HAP-1 (cell line): ENCODE data around the gene LILRA5.
"Not testable (repeated sequence)": the region's sequence is repeated elsewhere in the genome, so short reads cannot be mapped to it uniquely, and the experiment has no call there.

ENCODE experiments used
- DNase-seq, 2 experiments: peaks; one replicate each; pipeline ENCODE4 v3.0.0-alpha.2; 2016 to 2020; ENCODE audit warnings: low spot score in 2 of 2
- H3K27me3 ChIP-seq: fragments of 250-450 bp; sonication (Bioruptor Pico); 2 replicates; pipeline ENCODE4 v1.5.1; 2020; ENCODE audit warnings: low read depth, mild to moderate bottlenecking, moderate library complexity
- H3K36me3 ChIP-seq: fragments of 250-450 bp; sonication (Bioruptor Pico); replicated peaks from 2 replicates; pipeline ENCODE4 v1.5.1; 2020; ENCODE audit warnings: mild to moderate bottlenecking
- H3K4me1 ChIP-seq: fragments of 250-450 bp; sonication (Bioruptor Pico); 2 replicates; pipeline ENCODE4 v1.5.1; 2020; ENCODE audit warnings: mild to moderate bottlenecking
- H3K4me3 ChIP-seq: fragments of 250-450 bp; sonication (Bioruptor Pico); 2 replicates; pipeline ENCODE4 v1.5.1; 2020; ENCODE audit warnings: mild to moderate bottlenecking, moderate library complexity
- H3K9me3 ChIP-seq: fragments of 250-450 bp; sonication (Bioruptor Pico); 2 replicates; pipeline ENCODE4 v1.5.1; 2020; ENCODE audit warnings: mild to moderate bottlenecking, moderate library complexity
- in situ Hi-C: fragments of 300-500 bp; cut with MboI; formaldehyde crosslinking; loops from 3 replicates; pipeline ENCODE4 v1.14.3; 2020; ENCODE audit warnings: low sequenced_read_pairs, inconsistent platforms, mixed read lengths

The LILRA5 gene

DNA sequence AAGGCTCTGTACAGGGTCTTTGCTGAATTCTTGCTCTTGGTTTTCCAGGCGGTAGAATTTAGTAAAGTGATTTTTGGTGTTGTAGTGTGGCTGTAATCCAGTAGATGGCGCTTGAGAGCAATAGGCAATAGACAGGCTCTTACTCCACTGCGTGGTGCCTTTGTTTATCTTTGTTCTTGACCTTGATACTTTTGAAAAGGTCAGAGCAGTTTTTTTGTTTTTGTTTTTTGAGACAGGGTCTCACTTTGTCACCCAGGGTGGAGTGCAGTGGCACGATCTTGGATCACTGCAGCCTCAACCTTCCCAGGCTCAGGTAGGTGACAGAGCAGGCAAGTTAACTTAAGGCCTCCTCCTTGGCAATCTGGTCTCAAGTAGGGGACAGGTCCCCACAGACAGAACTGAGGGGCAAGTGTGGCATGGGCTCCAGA lies 12.2 kb upstream of the LILRA5 start:
- peak; percentile 34 to 60 for DNase-seq
- in situ Hi-C loops: no loop called here
- Histone ChIP-seq H3K27me3 (no peaks in the 10 kb centered on the region), H3K4me3 (no peak overlapping the region), H3K4me1 (peaks cover 5% of the 10 kb centered on the region), H3K36me3 (no peaks in the 10 kb centered on the region), H3K9me3 (no peaks in the 10 kb centered on the region)

DNA sequence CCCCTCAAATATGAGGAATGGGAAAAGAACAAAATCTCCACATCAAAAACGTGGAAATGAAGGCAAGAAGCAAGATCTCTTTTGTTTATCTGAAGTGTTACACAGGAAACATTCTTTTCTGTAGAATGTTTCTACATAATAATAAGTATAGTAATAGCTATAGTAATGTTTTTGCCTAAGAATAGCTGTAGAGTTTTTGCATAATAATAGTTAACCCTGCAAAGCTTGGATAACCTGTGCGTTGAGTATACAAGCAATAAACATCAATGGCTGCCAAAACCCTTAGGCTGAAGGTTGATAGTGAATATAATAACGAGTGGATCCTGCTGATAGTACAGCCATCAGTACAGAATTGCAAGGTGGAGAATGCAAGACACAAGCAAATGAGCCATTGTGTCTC lies 11.1 kb upstream of the LILRA5 start:
- in situ Hi-C loops: no loop called here
- peak in 1 of 2 experiments; percentile 7 for DNase-seq
- Histone ChIP-seq H3K36me3 (no peaks in the 10 kb centered on the region), H3K9me3 (no peaks in the 10 kb centered on the region), H3K4me3 (no peak overlapping the region), H3K4me1 (peaks cover 5% of the 10 kb centered on the region), H3K27me3 (no peaks in the 10 kb centered on the region)

DNA sequence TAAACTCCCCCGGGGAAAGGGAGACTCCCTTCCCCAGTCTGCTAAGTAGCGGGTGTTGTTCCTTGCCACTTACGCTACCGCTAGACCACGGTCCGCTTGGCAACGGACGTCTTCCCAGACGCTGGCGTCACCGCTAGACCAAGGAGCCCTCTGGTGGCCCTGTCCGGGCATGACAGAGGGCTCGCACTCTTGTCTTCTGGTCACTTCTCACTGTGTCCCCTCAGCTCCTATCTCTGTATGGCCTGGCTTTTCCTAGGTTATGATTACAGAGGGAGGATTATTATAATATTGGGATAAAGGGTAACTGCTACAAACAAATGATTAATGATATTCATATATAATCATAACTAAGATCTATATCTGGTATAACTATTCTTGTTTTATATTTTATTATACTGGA lies 10.0 kb upstream of the LILRA5 start:
- DNase-seq, H3K4me3 ChIP-seq, H3K9me3 ChIP-seq, H3K4me1 ChIP-seq, in situ Hi-C loops, H3K27me3 ChIP-seq, H3K36me3 ChIP-seq: not testable (repeated sequence)

DNA sequence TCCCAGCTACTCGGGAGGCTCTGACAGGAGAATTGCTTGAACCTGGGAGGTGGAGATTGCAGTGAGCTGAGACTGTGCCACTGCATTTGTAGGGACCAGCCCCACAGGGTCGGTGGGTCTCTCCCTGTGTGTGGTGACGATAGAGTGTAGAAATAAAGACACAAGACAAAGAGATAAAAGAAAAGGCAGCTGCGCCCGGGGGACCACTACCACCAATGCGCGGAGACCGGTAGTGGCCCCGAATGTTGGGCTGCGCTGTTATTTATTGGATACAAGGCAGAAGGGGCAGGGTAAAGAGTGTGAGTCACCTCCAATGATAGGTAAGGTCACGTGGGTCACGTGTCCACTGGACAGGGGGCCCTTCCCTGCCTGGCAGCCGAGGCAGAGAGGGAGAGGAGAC lies 9.3 kb upstream of the LILRA5 start:
- H3K9me3 ChIP-seq, H3K36me3 ChIP-seq, H3K4me3 ChIP-seq, DNase-seq, in situ Hi-C loops, H3K4me1 ChIP-seq, H3K27me3 ChIP-seq: not testable (repeated sequence)

DNA sequence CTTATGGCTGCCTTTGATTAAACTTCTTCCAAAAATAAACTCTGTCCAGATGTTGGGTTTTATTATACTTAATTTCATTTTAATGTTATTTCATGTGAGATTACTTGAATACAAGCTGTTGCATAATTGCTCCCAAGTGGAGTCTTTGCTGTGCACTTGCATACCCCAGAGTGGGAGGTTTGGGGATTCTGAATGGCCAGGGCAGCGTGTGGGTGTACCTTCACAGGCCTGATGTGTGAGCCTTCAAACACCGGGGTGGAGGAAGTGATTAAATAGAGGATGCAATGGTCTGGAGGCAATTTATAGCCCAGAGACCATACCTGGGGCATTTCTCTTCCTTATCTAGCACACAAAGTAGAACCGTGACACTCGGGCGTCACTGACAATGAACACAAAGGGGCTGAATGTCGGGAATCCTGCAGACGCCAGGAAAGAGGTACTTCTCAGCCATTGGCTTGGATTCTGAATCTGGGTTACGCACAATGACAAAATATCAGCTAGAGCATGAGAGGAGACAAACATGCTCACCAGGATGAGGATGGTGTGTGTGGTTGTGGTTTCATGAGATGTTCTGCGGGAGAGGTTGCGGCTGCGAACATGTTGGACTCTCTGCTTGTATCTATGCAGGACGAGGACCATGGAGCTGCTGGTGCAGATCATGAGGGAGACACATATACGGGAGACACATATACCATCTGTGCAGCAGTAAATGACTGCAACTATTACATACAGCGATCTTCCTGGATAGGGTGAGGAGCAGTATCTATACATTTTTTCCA lies 7.1 kb upstream of the LILRA5 start:
- H3K4me3 ChIP-seq: no peak overlapping the region
- H3K36me3 ChIP-seq: no peaks in the 10 kb centered on the region
- H3K9me3 ChIP-seq: no peaks in the 10 kb centered on the region
- peaks cover 5% of the 10 kb centered on the region for H3K4me1 ChIP-seq
- no peak for DNase-seq
- H3K27me3 ChIP-seq: no peaks in the 10 kb centered on the region
- in situ Hi-C loops: no loop called here

DNA sequence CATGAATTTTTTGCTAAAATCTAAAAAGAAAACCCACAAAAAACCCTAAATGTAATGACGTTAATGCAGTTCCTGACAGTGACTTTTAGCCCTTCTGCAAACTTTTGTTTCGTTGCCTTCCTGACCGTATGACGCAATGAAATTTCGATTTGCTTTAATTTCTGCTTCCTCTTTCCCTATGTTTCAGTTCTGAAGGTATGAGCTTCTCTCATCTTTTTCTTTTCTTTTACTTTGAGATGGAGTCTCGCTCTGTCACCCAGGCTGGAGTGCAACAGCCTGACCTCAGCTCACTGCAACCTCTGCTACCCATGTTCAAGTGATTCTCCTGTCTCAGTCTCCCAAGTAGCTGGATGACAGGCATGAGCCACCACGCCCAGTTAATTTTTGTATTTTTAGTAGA lies 6.1 kb upstream of the LILRA5 start:
- in situ Hi-C loops: no loop called here
- DNase-seq: no peak
- Histone ChIP-seq H3K36me3 (no peaks in the 10 kb centered on the region), H3K4me3 (no peak overlapping the region), H3K27me3 (no peaks in the 10 kb centered on the region), H3K4me1 (peaks cover 5% of the 10 kb centered on the region), H3K9me3 (no peaks in the 10 kb centered on the region)

DNA sequence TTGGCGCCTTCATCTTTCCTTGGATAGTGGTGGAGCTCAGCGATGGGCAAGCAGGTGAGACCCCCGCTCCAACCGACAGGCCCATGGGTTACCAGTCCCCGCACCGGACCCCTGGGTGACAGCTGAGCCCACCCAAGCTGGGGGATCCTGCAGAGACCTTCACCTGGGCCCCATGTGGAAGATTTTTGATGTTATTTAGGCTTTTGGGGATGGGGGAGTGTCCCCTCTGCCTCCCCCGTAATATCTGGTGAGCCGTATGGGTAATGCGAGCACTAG lies 4.9 kb upstream of the LILRA5 start:
- no peak for DNase-seq
- H3K36me3 ChIP-seq: no peaks in the 10 kb centered on the region
- H3K4me1 ChIP-seq: no peaks in the 10 kb centered on the region
- no peaks in the 10 kb centered on the region for H3K9me3 ChIP-seq
- H3K27me3 ChIP-seq: no peaks in the 10 kb centered on the region
- H3K4me3 ChIP-seq: no peak overlapping the region
- in situ Hi-C loops: no loop called here

DNA sequence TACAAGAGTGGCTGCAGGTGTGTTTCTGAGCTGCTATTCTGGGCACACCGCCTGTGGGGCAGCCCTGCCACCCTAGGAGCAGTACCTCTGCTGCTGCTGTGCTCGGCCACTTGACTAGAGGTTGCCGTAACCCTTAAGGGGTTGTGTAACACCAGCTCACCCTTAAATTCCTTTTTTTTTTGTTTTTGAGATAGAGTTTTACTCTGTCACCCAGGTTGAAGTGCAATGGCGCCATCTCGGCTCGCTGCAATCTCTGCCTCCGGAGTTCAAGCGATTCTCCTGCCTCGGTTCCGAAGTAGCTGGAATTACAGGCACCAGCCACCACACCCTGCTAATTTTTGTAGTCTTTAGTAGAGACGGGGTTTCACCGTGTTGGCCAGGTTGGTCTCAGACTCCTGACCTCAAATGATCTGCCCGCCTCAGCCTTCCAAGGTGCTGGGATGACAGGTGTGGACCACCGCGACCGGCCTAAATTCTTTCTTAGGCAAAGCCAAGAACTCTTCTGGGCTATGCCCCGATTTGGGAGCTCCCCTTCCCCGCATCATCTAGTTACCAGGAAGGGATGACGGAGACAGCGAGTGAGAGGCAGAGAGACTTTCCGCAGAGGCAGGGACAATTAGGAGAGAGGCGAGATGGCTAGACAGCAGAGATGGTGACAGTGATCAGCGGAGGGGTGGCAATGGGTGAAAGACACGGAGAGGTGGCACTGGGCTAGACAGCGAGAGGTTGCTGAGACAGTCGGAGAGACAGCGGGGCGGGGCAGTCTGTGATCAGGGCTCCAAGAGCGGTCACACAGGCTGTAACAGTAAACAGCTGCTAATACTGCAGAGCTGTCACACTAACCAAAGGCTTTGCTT lies 4.4 kb upstream of the LILRA5 start:
- DNase-seq: no peak
- Histone ChIP-seq H3K4me1 (no peaks in the 10 kb centered on the region), H3K9me3 (no peaks in the 10 kb centered on the region), H3K27me3 (no peaks in the 10 kb centered on the region), H3K4me3 (no peak overlapping the region), H3K36me3 (no peaks in the 10 kb centered on the region)
- in situ Hi-C loops: no loop called here

DNA sequence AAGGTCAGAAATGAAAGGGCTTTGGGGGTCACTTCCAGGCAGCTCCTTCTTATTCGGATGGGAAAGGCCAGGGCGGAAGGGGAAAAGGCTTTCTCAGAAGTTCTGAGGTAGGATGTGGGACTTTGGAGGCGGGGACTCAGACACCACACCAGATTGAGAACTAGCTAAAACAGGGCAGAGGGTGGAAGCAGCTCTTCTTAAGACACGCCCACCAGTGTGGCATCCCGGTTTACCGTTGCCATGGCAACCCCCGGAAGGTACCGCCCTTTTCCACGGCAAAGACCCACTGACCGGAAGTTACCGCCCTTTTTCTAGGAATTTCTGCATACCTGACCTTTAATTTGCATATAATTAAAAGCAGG lies 3.8 kb upstream of the LILRA5 start:
- in situ Hi-C loops: no loop called here
- DNase-seq: no peak
- Histone ChIP-seq H3K4me1 (no peaks in the 10 kb centered on the region), H3K27me3 (no peaks in the 10 kb centered on the region), H3K9me3 (no peaks in the 10 kb centered on the region), H3K36me3 (no peaks in the 10 kb centered on the region), H3K4me3 (no peak overlapping the region)

DNA sequence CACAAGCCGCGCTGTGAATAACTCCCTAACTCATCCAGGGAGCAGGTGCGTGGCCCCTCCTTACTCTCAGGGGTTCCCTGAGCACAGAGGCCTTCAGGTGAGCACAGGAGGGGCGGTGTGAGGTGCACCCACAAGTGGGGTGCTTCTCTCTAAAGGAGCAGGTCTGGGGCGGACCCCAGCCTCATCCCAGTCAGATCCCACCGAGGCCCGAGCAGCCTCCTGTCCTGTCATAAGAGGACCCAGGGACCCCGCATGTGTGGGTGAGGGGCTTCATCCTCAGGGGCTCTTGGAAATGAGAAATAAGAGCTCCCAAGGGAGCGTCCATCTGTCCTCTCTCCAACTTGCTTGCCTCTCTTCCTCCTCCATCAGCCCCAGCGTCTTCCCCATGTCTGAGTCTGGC lies 3.0 kb upstream of the LILRA5 start:
- in situ Hi-C loops: no loop called here
- Histone ChIP-seq H3K4me3 (no peak overlapping the region), H3K9me3 (no peaks in the 10 kb centered on the region), H3K36me3 (no peaks in the 10 kb centered on the region), H3K27me3 (no peaks in the 10 kb centered on the region), H3K4me1 (no peaks in the 10 kb centered on the region)
- no peak for DNase-seq

DNA sequence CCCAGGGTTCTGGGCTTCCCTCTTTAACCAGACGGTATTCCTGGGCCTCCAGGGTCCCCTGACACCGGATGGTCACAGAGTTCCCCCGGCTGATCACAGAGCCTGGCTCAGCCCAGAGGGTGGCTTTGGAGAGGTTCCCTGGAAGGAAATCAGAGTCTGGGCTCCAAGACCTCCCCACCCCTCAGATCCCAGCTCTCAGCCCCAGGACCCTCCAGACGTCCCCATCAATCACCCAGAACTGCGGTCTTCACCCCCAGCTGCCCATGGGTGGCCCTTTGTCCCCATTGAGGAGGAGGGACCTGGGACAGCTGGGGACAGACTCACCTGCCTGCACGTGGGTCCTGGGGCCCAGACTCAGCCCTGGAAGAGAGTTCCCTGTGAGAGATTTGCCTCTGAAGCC lies 955 bp downstream of the LILRA5 start:
- H3K9me3 ChIP-seq: no peaks in the 10 kb centered on the region
- in situ Hi-C loops: no loop called here
- H3K4me3 ChIP-seq: no peak overlapping the region
- no peak for DNase-seq
- H3K36me3 ChIP-seq: no peaks in the 10 kb centered on the region
- H3K27me3 ChIP-seq: no peaks in the 10 kb centered on the region
- no peaks in the 10 kb centered on the region for H3K4me1 ChIP-seq

DNA sequence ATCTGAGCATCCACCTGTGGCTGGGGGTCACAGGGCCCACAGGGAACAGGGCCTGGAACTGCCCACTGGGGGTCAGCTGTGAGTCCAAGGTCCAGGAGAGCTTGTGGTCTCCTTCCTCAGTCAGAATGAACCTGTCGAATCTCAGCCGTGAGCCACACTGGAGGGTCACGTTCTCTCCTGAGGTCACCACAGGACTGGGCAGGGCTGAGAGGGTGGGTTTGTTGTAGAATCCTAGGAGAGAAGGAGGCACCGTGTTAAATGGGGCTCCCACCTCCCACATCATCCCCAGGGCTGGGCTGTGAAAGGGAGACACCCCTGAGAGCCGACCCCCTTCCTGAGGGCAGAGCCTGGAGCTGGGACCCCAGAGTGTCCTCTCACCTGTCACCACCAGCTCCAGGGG lies 1.5 kb downstream of the LILRA5 start:
- no peak for DNase-seq
- in situ Hi-C loops: no loop called here
- no peaks in the 10 kb centered on the region for H3K4me1 ChIP-seq
- no peaks in the 10 kb centered on the region for H3K9me3 ChIP-seq
- H3K27me3 ChIP-seq: no peaks in the 10 kb centered on the region
- no peak overlapping the region for H3K4me3 ChIP-seq
- H3K36me3 ChIP-seq: no peaks in the 10 kb centered on the region

DNA sequence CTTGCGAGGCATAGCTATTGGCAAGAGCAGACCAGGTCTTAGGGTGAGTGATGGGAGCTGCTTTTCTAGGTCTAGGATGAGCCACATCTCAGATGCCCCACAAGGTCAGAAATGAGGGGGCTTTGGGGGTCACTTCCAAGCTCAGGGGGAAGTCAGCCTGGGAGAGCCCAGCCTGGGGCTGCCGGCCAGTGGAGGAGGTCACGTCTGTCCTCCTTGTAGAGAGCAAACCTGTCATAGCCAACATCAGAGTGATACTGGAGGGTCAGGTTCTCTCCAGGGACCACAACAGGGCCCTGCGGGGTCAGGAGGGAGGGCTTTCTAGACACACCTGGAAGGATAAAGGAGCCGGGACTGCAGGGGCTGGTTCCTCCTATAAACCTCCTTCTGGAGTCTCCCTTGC lies 2.4 kb downstream of the LILRA5 start:
- H3K9me3 ChIP-seq: no peaks in the 10 kb centered on the region
- H3K27me3 ChIP-seq: no peaks in the 10 kb centered on the region
- H3K36me3 ChIP-seq: no peaks in the 10 kb centered on the region
- in situ Hi-C loops: no loop called here
- H3K4me1 ChIP-seq: no peaks in the 10 kb centered on the region
- no peak for DNase-seq
- H3K4me3 ChIP-seq: no peak overlapping the region

DNA sequence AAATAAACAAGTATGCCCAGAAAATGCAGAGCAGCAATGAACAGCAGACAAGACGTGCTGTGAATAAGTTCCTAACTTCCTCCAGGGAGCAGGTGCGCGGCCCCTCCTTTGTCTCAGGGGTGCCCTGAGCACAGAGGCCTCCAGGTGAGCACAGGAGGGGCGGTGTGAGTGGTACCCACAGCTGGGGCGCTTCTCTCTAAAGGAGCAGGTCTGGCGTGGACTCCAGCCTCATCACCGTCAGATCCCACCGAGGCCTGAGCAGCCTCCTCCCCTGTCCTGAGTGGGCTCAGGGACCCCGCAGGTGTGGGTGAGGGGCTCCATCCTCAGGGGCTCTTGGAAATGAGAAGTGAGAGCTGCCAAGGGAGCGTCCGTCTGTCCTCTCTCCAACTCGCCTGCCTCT lies 3.2 kb downstream of the LILRA5 start:
- Histone ChIP-seq H3K4me1 (no peaks in the 10 kb centered on the region), H3K36me3 (no peaks in the 10 kb centered on the region), H3K27me3 (no peaks in the 10 kb centered on the region), H3K4me3 (no peak overlapping the region), H3K9me3 (no peaks in the 10 kb centered on the region)
- no peak for DNase-seq
- in situ Hi-C loops: no loop called here
